C4-2B (cell line): ENCODE data around the gene DLG2.

Experiments used
- CTCF ChIP-seq: fragments of 450-650 bp; conservative IDR thresholded peaks from 2 replicates; pipeline ENCODE4 v1.5.1; 2017; ENCODE audit warnings: mild to moderate bottlenecking
- ZFX ChIP-seq: fragments of 450-650 bp; IDR thresholded peaks from 2 replicates; pipeline ENCODE4 v1.6.1; 2017

GRCh38 chr11:85595285-85595884 is 31.8 kb downstream of the DLG2 start:
- peak; percentile 80 for TF ChIP-seq CTCF
- TF ChIP-seq ZFX = no peak
